HG03159 (cell line): Measurements from ENCODE around the gene CCDC9.
"Not testable (repeated sequence)": the region's sequence is repeated elsewhere in the genome, so short reads cannot be mapped to it uniquely, and the experiment has no call there.

Experiments
- ATAC-seq: cut with Tn5 transposase; IDR thresholded peaks from one replicate; pipeline ENCODE4 v1.9.1; 2021; ENCODE audit warnings: mild to moderate bottlenecking, moderate library complexity; ENCODE audit not compliant: unreplicated experiment

The CCDC9 gene

GRCh38 chr19:47283405-47284059 is 27.2 kb downstream of the CCDC9 start:
- ATAC-seq, result no peak

- ATAC-seq, result no peak
These were observed 28.1 kb downstream of the CCDC9 start for GRCh38 chr19:47284324-47284899.

- ATAC-seq, result no peak
These were observed 39.7 kb downstream of the CCDC9 start for GRCh38 chr19:47296036-47296435.

GRCh38 chr19:47300867-47301266 is 44.5 kb downstream of the CCDC9 start:
- not testable (repeated sequence) for ATAC-seq

GRCh38 chr19:47302249-47302648 is 45.9 kb downstream of the CCDC9 start:
- no peak for ATAC-seq

- no peak for ATAC-seq
These were observed 47.6 kb downstream of the CCDC9 start for GRCh38 chr19:47303966-47304365.

- ATAC-seq, result no peak
These were observed 49.0 kb downstream of the CCDC9 start for GRCh38 chr19:47305309-47305751.

GRCh38 chr19:47306303-47306702 is 50.0 kb downstream of the CCDC9 start:
- ATAC-seq, result no peak

GRCh38 chr19:47309038-47309437 is 52.7 kb downstream of the CCDC9 start:
- no peak for ATAC-seq

GRCh38 chr19:47309608-47310007 is 53.3 kb downstream of the CCDC9 start, which contains the start of gene C5AR1:
Gene C5AR1, plus strand, starts transcription at chr19:47309861. Its CDS starts 35 bp downstream, at chr19:47309896.
- no peak for ATAC-seq

- no peak for ATAC-seq
These were observed 54.0 kb downstream of the CCDC9 start for GRCh38 chr19:47310323-47310722.

GRCh38 chr19:47310819-47311218 is 54.5 kb downstream of the CCDC9 start:
- no peak for ATAC-seq

GRCh38 chr19:47312366-47313006 is 56.2 kb downstream of the CCDC9 start:
- ATAC-seq, result no peak

GRCh38 chr19:47313754-47314295 is 57.5 kb downstream of the CCDC9 start:
- ATAC-seq, result no peak

GRCh38 chr19:47315125-47315821 is 58.9 kb downstream of the CCDC9 start:
- no peak for ATAC-seq

GRCh38 chr19:47316513-47316912 is 60.2 kb downstream of the CCDC9 start:
- no peak for ATAC-seq

- no peak for ATAC-seq
These were observed 63.9 kb downstream of the CCDC9 start for GRCh38 chr19:47319923-47320871.
